OCI-LY7 (cell line): Measurements from ENCODE around the gene C1orf74.

Source experiments
- CTCF ChIP-seq: fragments of 200-600 bp; sonication (generic); conservative IDR thresholded peaks from 2 replicates; pipeline ENCODE4 v1.5.1; 2014; ENCODE audit warnings: mild to moderate bottlenecking, antibody characterized with exemption, low read length, moderate library complexity, mixed read lengths
- EZH2phosphoT487 ChIP-seq: fragments of 200-600 bp; sonication (generic); IDR thresholded peaks from 2 replicates; pipeline ENCODE4 v1.6.1; 2018; ENCODE audit warnings: low read depth, borderline replicate concordance, mild to moderate bottlenecking, mixed run types, antibody characterized with exemption, low read length, moderate library complexity, mixed read lengths

GRCh38 chr1:209825591-209826434, 41.5 kb upstream of the C1orf74 start:
- TF ChIP-seq CTCF: no peak
- TF ChIP-seq EZH2phosphoT487: no peak
